IMR-90 (cell line): ENCODE data around the gene ZBTB14. TPM values are rescaled to one million over a fixed set of nuclear protein-coding genes. Genes with fewer than 3 reads are reported as not detected.

Experiments used
- ATAC-seq: fragments of 200-7000 bp; cut with Tn5 transposase; 2 replicates; pipeline ENCODE4 v1.9.1; 2020; ENCODE audit warnings: low read depth, mild to moderate bottlenecking, moderate library complexity
- BruUV-seq: library from RNA; stranded (reverse); fragments of 400-500 nt; replicated peaks from 2 replicates; lab custom pipeline; 2021; lab: Mats Ljungman, UMichigan
- CTCF ChIA-PET: fragments of 300-600 bp; formaldehyde crosslinking; extraction: SDS; loops from one replicate; lab custom pipeline; 2021; ENCODE audit warnings: antibody characterized with exemption; lab: Yijun Ruan, JAX
- POLR2A ChIA-PET: fragments of 300-600 bp; sonication (Branson Sonifier 250); formaldehyde crosslinking; loops from one replicate; lab custom pipeline; 2022; ENCODE audit warnings: antibody characterized with exemption; ENCODE audit not compliant: unreplicated experiment; lab: Charles Lee
- DNase-seq: peaks from one replicate; pipeline ENCODE4 v3.0.0; 2013
- H2AFZ ChIP-seq: replicated peaks from 2 replicates; pipeline ENCODE3; 2013; ENCODE audit warnings: low read length, mild to moderate bottlenecking; ENCODE audit not compliant: poor library complexity
- H2AK5ac ChIP-seq: 2 replicates; pipeline ENCODE4 v1.6.1; 2013; ENCODE audit warnings: low read depth, low read length, inconsistent platforms
- H2AK9ac ChIP-seq: replicated peaks from 2 replicates; pipeline ENCODE3; 2013; ENCODE audit warnings: mild to moderate bottlenecking, low read depth, low read length, moderate library complexity; ENCODE audit not compliant: poor library complexity
- H2BK120ac ChIP-seq: 2 replicates; pipeline ENCODE4 v1.6.1; 2013; ENCODE audit warnings: low read depth, low read length, inconsistent platforms
- H2BK15ac ChIP-seq: 3 replicates; pipeline ENCODE4 v1.6.1; 2013; ENCODE audit warnings: low read depth, low read length, inconsistent platforms
- H2BK20ac ChIP-seq: 2 replicates; pipeline ENCODE4 v1.6.1; 2013; ENCODE audit warnings: low read depth, mild to moderate bottlenecking, inconsistent platforms, low read length, moderate library complexity
- H2BK5ac ChIP-seq: 2 replicates; pipeline ENCODE4 v1.6.1; 2013; ENCODE audit warnings: mild to moderate bottlenecking, low read depth, low read length, inconsistent platforms; ENCODE audit not compliant: poor library complexity, severe bottlenecking
- H3K14ac ChIP-seq: replicated peaks from 2 replicates; pipeline ENCODE4 v1.6.1; 2013; ENCODE audit warnings: low read depth, low read length, inconsistent platforms
- H3K18ac ChIP-seq: 2 replicates; pipeline ENCODE4 v1.6.1; 2013; ENCODE audit warnings: low read depth, low read length, control low read depth
- H3K23ac ChIP-seq: 2 replicates; pipeline ENCODE4 v1.6.1; 2013; ENCODE audit warnings: low read depth, low read length, inconsistent platforms
- H3K27ac ChIP-seq: 2 replicates; pipeline ENCODE4 v1.5.1; 2013; ENCODE audit warnings: mild to moderate bottlenecking, control low read depth, low read length; ENCODE audit not compliant: insufficient read depth
- H3K27me3 ChIP-seq: 2 replicates; pipeline ENCODE4 v1.6.1; 2013; ENCODE audit warnings: low read length; ENCODE audit not compliant: control insufficient read depth, insufficient read depth
- H3K36me3 ChIP-seq: 2 replicates; pipeline ENCODE4 v1.6.1; 2013; ENCODE audit warnings: low read length, mixed read lengths; ENCODE audit not compliant: control insufficient read depth, insufficient read depth
- H3K4ac ChIP-seq: 2 replicates; pipeline ENCODE4 v1.6.1; 2013; ENCODE audit warnings: low read depth, low read length, inconsistent platforms
- H3K4me1 ChIP-seq: 2 replicates; pipeline ENCODE4 v1.6.1; 2013; ENCODE audit warnings: low read length, mixed read lengths; ENCODE audit not compliant: control insufficient read depth, insufficient read depth
- H3K4me2 ChIP-seq: 2 replicates; pipeline ENCODE4 v1.6.1; 2013; ENCODE audit warnings: low read depth, mild to moderate bottlenecking, control low read depth, low read length, moderate library complexity
- H3K4me3 ChIP-seq: 2 replicates; pipeline ENCODE4 v1.5.1; 2013; ENCODE audit warnings: low read depth, mild to moderate bottlenecking, control low read depth, low read length, moderate library complexity; ENCODE audit not compliant: insufficient read depth
- H3K56ac ChIP-seq: 2 replicates; pipeline ENCODE4 v1.6.1; 2013; ENCODE audit warnings: low read length, inconsistent platforms; ENCODE audit not compliant: insufficient read depth; ENCODE audit errors: extremely low read depth
- H3K79me1 ChIP-seq, 2 experiments: 2 replicates each; pipeline ENCODE4 v1.6.1; 2013; ENCODE audit warnings: low read length in 2 of 2, inconsistent platforms in 1 of 2, low read depth in 1 of 2
- H3K9ac ChIP-seq: 2 replicates; pipeline ENCODE4 v1.6.1; 2013; ENCODE audit warnings: low read depth, low read length, control low read depth
- H3K9me1 ChIP-seq: 2 replicates; pipeline ENCODE4 v1.6.1; 2013; ENCODE audit warnings: low read length, inconsistent platforms; ENCODE audit not compliant: insufficient read depth
- H3K9me3 ChIP-seq: 2 replicates; pipeline ENCODE4 v1.6.1; 2013; ENCODE audit warnings: low read length; ENCODE audit not compliant: control insufficient read depth, insufficient read depth
- H4K20me1 ChIP-seq: 2 replicates; pipeline ENCODE4 v1.6.1; 2013; ENCODE audit warnings: low read length, inconsistent platforms; ENCODE audit not compliant: insufficient read depth
- H4K5ac ChIP-seq: 2 replicates; pipeline ENCODE4 v1.6.1; 2013; ENCODE audit warnings: mild to moderate bottlenecking, low read depth, low read length, control low read depth
- H4K8ac ChIP-seq, 2 experiments: 2 replicates each; pipeline ENCODE4 v1.6.1; 2013; ENCODE audit warnings: low read depth in 2 of 2, low read length in 2 of 2, control low read depth in 1 of 2, inconsistent platforms in 1 of 2
- H4K91ac ChIP-seq: 2 replicates; pipeline ENCODE4 v1.6.1; 2013; ENCODE audit warnings: low read depth, low read length, inconsistent platforms; ENCODE audit not compliant: insufficient read depth
- CEBPB ChIP-seq: IDR thresholded peaks from 2 replicates; pipeline ENCODE4 v1.6.1; 2012; ENCODE audit warnings: low read depth, low read length, improper control_type of control experiment
- WGBS, 2 experiments: methylation state at CpG; one replicate each; pipeline versions ENCODE4 v1.1.5 to v1.1.7; 2013; ENCODE audit warnings: missing lambda C conversion rate in 2 of 2; ENCODE audit not compliant: insufficient read length in 1 of 2; ENCODE audit errors: extremely low coverage in 2 of 2; 5-methylcytosine and 5-hydroxymethylcytosine counted together
- dilution Hi-C: fragments of 300-500 bp; cut with HindIII; formaldehyde crosslinking; loops from one replicate; pipeline ENCODE4 v1.14.3; 2018; ENCODE audit warnings: low sequenced_read_pairs; ENCODE audit not compliant: unreplicated experiment
- in situ Hi-C: fragments of 300-500 bp; cut with MboI; formaldehyde crosslinking; loops from 3 replicates; pipeline ENCODE4 v1.14.3; 2019; ENCODE audit warnings: low sequenced_read_pairs, inconsistent platforms, mixed read lengths
- intact Hi-C: fragments of 100-400 bp; cut with micrococcal nuclease; formaldehyde crosslinking; loops from 2 replicates; pipeline ENCODE4 v1.10.0; 2022
- polyA plus RNA-seq, 3 experiments: library from polyadenylated mRNA; depleted of rRNA; stranded (reverse); fragments of >200 nt; gene quantifications; 2 replicates each; pipeline ENCODE4 v1.2.3, GENCODE V29; 2012; ENCODE audit warnings: low replicate concordance in 1 of 3
- total RNA-seq: library from RNA; depleted of rRNA; stranded (reverse); fragments of >200 nt; gene quantifications from 2 replicates; pipeline ENCODE4 v1.2.3, GENCODE V29; 2012

Gene ZBTB14
- total and polyA plus RNA-seq, 2 of the 4 experiments (the other 2 are of a cell fraction), result 5.8 to 9.1 TPM

DNA sequence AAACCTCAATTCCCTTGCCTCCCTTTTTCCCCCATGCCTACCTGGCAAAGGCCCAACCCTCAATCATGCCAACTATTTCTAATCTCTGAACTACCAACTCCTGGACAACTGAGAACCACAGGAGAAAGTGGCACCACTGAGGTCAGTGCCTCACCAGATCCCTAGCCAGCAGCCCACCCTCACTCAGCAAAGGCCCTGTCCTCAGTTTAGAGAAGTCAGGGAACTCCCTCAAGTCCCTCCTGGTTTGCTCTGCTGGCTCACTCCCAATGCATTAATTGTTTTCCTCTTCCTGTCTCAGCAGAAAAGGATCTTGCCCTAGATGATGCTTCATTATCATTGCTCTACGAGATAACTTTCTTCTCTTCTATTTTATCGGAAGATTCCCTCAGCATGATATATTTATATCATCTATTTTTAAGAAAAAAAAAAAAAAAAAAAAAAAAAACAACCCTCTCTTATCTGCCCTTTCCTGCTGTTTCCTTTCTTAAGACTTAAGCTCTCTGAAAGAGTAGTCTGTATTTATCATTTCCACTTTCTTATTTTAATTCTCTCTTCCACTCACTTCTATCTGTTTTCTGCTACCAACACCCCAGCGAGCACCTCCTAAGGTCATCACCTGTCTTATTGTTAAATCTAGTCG, 22.7 kb upstream of the ZBTB14 start:
- no peak overlapping the region for H3K9ac ChIP-seq
- no peak overlapping the region for H3K27ac ChIP-seq
- H3K56ac ChIP-seq, result no peak overlapping the region
- H2AK9ac ChIP-seq, result no peak overlapping the region
- H4K20me1 ChIP-seq, result no peaks in the 10 kb centered on the region
- no peak overlapping the region for H3K18ac ChIP-seq
- DNase-seq (no peak), ATAC-seq (no peak)
- no peak overlapping the region for H4K91ac ChIP-seq
- in situ Hi-C loops (no loop called here), intact Hi-C loops (no loop called here), dilution Hi-C loops (no loop called here)
- H4K5ac ChIP-seq, result no peak overlapping the region
- no peak overlapping the region for H2BK20ac ChIP-seq
- H2BK15ac ChIP-seq, result no peak overlapping the region
- no peak overlapping the region for H3K4ac ChIP-seq
- H3K36me3 ChIP-seq, result no peaks in the 10 kb centered on the region
- H3K9me1 ChIP-seq, result no peaks in the 10 kb centered on the region
- no peaks in the 10 kb centered on the region for H3K79me1 ChIP-seq
- ChIA-PET CTCF (no interaction called here), POLR2A (no interaction called here)
- no peak overlapping the region for H3K23ac ChIP-seq
- H3K9me3 ChIP-seq, result no peaks in the 10 kb centered on the region
- 10% methylated on average over 2 of the region's 4 CpGs; no CpG with 5 or more reads in 1 of the 2 experiments for WGBS, 2 experiments
- H2BK5ac ChIP-seq, result no peak overlapping the region
- H2BK120ac ChIP-seq, result no peak overlapping the region
- no peak overlapping the region for H3K4me2 ChIP-seq
- no peak overlapping the region for H2AK5ac ChIP-seq
- no peak overlapping the region for H3K4me3 ChIP-seq
- no peak overlapping the region for H4K8ac ChIP-seq
- no peaks in the 10 kb centered on the region for H3K27me3 ChIP-seq
- BruUV-seq, result no TSS peak
- no peaks in the 10 kb centered on the region for H3K4me1 ChIP-seq
- H2AFZ ChIP-seq, result no peak overlapping the region
- no peak for TF ChIP-seq CEBPB
- H3K14ac ChIP-seq, result no peak overlapping the region
